Activated T-helper 2 cell treated with anti-CD3 and anti-CD28 coated beads, Interferon-gamma antibody, Interleukin-2, Interleukin-4, amounts not matched to agents 10 μg/mL and 5 μg/mL and 100 μg/mL, durations not matched to agents 14 hours and 24 hours and 36 hours (primary cell): ENCODE data around the gene NXPH3. TPM values are rescaled to one million over a fixed set of nuclear protein-coding genes. Genes with fewer than 3 reads are reported as not detected.
A peak's percentile ranks its signal among the peaks of the same experiment; 100 is the strongest.

Experiments used
- DNase-seq: peaks from one replicate; pipeline ENCODE4 v3.0.0; 2021; ENCODE audit warnings: low spot score
- H3K27ac Mint-ChIP-seq: one replicate; pipeline ENCODE4 v1.8.0; 2021; ENCODE audit warnings: mixed read lengths
- H3K27me3 Mint-ChIP-seq: one replicate; pipeline ENCODE4 v1.8.0; 2021; ENCODE audit warnings: low read depth, mixed read lengths
- H3K36me3 Mint-ChIP-seq: one replicate; pipeline ENCODE4 v1.8.0; 2021; ENCODE audit warnings: low read depth, mixed read lengths
- H3K4me1 Mint-ChIP-seq: one replicate; pipeline ENCODE4 v1.8.0; 2021; ENCODE audit warnings: low read depth, mixed read lengths
- H3K4me3 Mint-ChIP-seq: one replicate; pipeline ENCODE4 v1.8.0; 2021; ENCODE audit warnings: low read depth, mild to moderate bottlenecking, moderate library complexity, mixed read lengths
- H3K9me3 Mint-ChIP-seq: one replicate; pipeline ENCODE4 v1.8.0; 2021; ENCODE audit warnings: mixed read lengths
- intact Hi-C: fragments of 100-400 bp; cut with micrococcal nuclease; formaldehyde crosslinking; loops from one replicate; pipeline ENCODE4 v1.15.1; 2023
- total RNA-seq: library from RNA; stranded (reverse); gene quantifications from 2 replicates; pipeline ENCODE4 v1.2.3, GENCODE V29; 2022

The NXPH3 gene
- total RNA-seq, 1 donor from 2014 or later = 0.21 TPM

DNA sequence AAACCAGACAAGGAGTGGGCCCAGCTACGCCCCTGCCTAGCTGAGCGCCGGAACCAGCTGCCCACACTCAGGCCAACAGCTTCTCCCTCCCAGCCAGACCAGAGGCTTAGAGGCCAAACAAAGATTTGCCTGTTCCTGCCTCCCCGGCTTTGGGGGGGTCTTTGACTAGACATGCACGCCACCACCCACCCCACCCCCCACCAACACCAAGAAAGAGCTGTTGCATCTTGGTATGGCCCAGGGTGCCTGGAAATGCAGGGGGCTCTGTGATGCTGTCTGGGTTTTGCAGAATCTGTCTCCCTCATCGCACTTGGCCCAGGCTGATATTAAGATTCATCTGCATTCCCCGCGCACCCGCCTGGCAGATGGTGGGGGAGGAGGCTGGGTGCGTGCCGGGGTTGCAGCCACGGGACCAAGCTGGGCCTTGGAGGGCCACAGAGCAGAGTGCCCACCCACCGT lies 1.3 kb upstream of the NXPH3 start:
- no peak for DNase-seq
- Mint-ChIP-seq H3K9me3 (no peaks in the 10 kb centered on the region), H3K4me3 (no peak overlapping the region), H3K27me3 (peaks cover 58% of the 10 kb centered on the region), H3K4me1 (peaks cover 17% of the 10 kb centered on the region), H3K36me3 (no peaks in the 10 kb centered on the region), H3K27ac (no peak overlapping the region)
- intact Hi-C loops = loop anchor here (10.0 kb wide), 1 partner anchor 70 kb away; no protein-coding TSS in a partner anchor

DNA sequence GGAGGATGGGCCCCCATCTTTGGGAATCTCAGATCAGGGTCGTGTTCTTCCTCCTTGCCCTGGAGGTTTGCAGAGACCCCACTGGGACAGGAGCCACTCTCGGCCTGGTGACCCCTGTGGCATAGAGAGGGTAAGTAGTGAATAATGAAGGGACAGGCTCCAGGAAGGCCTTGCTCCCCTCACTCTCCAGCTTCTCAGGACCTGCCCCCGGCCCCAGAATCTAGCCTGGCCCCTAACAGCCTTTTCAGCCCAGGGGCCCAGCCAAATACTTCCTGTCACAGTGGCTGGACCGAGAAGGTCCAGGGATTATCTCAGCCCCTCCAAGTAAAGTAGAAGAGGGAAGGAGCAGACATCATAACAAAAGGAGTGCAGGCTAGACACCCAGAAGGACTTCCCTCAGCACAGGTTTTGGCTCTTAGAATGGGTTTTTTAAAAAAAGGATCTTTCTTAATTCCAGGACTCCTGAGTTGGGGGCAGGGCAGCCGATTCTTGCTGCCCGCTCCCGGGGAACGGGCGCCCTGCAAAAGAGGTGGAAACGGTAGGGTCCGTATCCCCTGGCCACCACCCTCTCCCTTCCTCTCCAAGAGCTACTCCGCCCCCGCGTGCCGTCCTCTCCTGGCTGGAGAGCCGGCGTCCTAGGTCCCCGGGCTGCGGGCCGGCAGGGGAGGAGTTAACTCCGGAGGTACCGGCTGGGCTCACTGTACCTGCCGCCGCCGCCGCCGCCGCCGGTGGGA lies 559 bp upstream of the NXPH3 start:
- no peak overlapping the region for H3K27ac Mint-ChIP-seq
- H3K4me3 Mint-ChIP-seq = peak overlapping the region; percentile 35
- H3K36me3 Mint-ChIP-seq = no peaks in the 10 kb centered on the region
- intact Hi-C loops = loop anchor here (10.0 kb wide), 1 partner anchor 70 kb away; no protein-coding TSS in a partner anchor
- DNase-seq = no peak
- H3K4me1 Mint-ChIP-seq = peaks cover 17% of the 10 kb centered on the region
- no peaks in the 10 kb centered on the region for H3K9me3 Mint-ChIP-seq
- peaks cover 58% of the 10 kb centered on the region for H3K27me3 Mint-ChIP-seq

DNA sequence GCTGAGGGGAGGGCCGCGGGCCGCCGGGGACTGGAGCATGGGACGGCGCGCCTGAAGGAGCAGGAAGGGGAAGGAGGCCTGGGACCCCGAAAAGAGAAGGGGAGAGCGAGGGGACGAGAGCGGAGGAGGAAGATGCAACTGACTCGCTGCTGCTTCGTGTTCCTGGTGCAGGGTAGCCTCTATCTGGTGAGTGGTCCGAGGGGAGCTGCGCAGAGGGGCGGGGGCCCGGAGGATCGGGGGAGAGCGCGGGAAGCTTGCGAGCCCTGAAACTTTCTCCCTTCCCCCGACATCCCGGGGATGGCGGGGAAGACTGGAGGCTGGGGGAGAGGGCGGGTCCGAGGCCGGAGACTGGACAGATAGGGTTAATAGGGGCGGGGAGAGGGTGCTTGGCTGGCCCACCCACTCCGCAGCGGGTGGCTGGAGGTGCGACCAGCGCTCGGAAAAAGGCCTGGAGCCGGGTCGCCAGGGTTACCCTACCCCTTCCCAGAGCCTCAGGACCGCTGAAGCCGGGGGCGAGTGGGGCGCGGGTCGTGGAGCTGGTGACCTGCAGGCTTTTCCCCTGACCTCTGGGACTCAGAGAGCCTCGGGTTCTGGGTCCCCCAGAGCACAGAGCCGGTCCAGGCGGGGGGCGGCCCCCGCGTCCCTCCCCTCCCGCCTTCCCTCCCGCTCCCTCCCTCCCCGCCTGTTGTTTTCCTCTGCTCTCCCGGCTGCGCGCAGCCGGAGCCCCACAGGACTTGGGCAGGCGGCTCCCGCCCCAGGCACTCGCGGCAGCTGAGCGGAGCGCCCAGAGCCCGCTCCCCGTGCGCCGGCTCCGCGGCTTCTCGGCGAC lies 631 bp downstream of the NXPH3 start:
- no peak overlapping the region for H3K27ac Mint-ChIP-seq
- peaks cover 52% of the 10 kb centered on the region for H3K27me3 Mint-ChIP-seq
- H3K9me3 Mint-ChIP-seq = no peaks in the 10 kb centered on the region
- no peak for DNase-seq
- H3K4me3 Mint-ChIP-seq = peak overlapping the region; percentile 63
- H3K36me3 Mint-ChIP-seq = no peaks in the 10 kb centered on the region
- peaks cover 12% of the 10 kb centered on the region for H3K4me1 Mint-ChIP-seq
- intact Hi-C loops = loop anchor here (10.0 kb wide), 1 partner anchor 68 kb away; no protein-coding TSS in a partner anchor

DNA sequence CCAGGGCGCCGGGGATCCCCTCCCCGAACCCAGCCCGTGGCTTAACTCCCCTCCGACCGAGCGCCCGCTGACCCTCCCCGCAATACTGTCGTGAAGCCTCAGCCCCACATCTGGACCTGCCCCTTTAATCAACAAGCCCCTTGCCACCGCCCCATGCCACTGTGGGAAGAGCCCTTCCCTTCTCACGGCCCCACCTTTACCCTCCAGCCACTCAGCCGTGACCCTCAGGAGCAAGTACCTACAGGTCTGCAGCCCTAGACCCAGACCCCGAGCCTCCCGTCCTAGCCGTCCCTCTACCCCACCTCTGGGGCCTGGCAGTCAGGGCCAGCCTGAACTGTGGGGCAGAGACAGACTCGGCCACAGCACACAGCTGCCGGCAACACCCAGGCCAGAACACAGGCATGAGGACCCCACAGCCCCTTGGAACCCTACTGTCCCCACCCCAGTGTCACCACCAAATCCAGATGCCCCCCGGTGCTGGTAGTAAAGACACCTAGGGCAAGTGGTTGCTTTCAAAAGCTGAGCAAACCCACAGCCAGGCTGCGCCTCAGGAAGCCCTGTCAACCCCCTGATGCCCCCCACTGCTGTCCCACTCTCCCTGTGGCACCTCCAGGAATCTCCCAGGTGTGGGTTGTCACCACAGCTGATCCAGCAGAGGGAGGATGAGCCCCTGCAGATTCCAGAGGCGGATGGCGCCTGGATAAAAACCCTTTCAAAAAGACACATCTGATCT lies 1.4 kb downstream of the NXPH3 start:
- H3K9me3 Mint-ChIP-seq = no peaks in the 10 kb centered on the region
- DNase-seq = no peak
- H3K27me3 Mint-ChIP-seq = peaks cover 44% of the 10 kb centered on the region
- H3K4me1 Mint-ChIP-seq = peaks cover 4% of the 10 kb centered on the region
- H3K36me3 Mint-ChIP-seq = no peaks in the 10 kb centered on the region
- no peak overlapping the region for H3K27ac Mint-ChIP-seq
- intact Hi-C loops = loop anchor here (10.0 kb wide), 1 partner anchor 68 kb away; no protein-coding TSS in a partner anchor
- peak overlapping the region; percentile 49 for H3K4me3 Mint-ChIP-seq

DNA sequence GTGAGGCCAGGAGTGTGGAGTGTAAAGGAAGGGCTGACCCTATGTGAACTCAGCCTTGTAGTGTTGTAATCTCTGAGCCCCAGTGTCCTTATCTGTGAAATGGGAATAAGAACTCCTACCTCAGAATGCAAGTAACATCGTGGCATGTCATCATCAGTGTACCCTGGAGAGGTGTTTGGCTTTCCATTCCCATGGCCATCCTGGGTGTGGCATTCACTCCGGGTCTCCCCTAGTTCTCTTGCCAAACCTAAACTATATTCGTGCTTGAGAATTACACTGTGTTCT lies 1.9 kb downstream of the NXPH3 start:
- intact Hi-C loops = loop anchor here (10.0 kb wide), 1 partner anchor 67 kb away; no protein-coding TSS in a partner anchor
- Mint-ChIP-seq H3K27ac (no peak overlapping the region), H3K4me3 (no peak overlapping the region), H3K4me1 (peaks cover 3% of the 10 kb centered on the region), H3K27me3 (peaks cover 42% of the 10 kb centered on the region), H3K9me3 (no peaks in the 10 kb centered on the region), H3K36me3 (no peaks in the 10 kb centered on the region)
- no peak for DNase-seq

DNA sequence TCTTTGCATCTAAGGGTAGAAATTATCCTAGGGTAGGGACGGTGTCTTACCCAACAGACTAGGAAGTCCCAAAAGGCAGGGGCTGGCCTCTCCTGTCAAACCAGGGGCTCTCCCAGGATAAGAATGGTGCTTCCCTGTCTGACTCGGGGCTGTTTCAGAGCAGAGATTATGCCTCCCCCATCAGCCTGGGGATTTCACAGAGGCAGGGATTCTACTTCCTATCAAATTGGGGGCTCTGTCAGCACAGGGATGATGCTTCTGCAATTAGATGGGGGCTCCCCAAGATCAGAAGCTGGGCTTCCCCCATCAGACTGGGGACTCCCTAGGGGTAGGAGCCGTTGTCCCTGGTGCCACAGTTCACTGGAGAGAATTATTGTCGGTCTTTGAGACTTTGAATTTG lies 2.3 kb downstream of the NXPH3 start:
- no peak for DNase-seq
- peaks cover 3% of the 10 kb centered on the region for H3K4me1 Mint-ChIP-seq
- peaks cover 38% of the 10 kb centered on the region for H3K27me3 Mint-ChIP-seq
- H3K9me3 Mint-ChIP-seq = no peaks in the 10 kb centered on the region
- no peaks in the 10 kb centered on the region for H3K36me3 Mint-ChIP-seq
- intact Hi-C loops = loop anchor here (10.0 kb wide), 1 partner anchor 67 kb away; no protein-coding TSS in a partner anchor
- H3K4me3 Mint-ChIP-seq = no peak overlapping the region
- no peak overlapping the region for H3K27ac Mint-ChIP-seq

DNA sequence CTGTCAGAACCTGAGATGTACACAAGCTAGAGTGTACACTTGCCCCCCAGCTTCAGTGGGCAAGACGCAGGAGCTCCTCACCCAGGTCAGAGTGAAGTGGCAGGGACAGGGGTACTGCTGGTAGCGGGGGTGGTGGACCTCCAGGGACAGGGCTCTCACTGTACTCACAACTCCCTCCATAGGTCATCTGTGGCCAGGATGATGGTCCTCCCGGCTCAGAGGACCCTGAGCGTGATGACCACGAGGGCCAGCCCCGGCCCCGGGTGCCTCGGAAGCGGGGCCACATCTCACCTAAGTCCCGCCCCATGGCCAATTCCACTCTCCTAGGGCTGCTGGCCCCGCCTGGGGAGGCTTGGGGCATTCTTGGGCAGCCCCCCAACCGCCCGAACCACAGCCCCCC lies 2.7 kb downstream of the NXPH3 start:
- Mint-ChIP-seq H3K36me3 (no peaks in the 10 kb centered on the region), H3K27me3 (peaks cover 34% of the 10 kb centered on the region), H3K9me3 (no peaks in the 10 kb centered on the region), H3K4me1 (peaks cover 3% of the 10 kb centered on the region), H3K27ac (no peak overlapping the region), H3K4me3 (no peak overlapping the region)
- no peak for DNase-seq
- intact Hi-C loops = loop anchor here (10.0 kb wide), 1 partner anchor 66 kb away; no protein-coding TSS in a partner anchor

DNA sequence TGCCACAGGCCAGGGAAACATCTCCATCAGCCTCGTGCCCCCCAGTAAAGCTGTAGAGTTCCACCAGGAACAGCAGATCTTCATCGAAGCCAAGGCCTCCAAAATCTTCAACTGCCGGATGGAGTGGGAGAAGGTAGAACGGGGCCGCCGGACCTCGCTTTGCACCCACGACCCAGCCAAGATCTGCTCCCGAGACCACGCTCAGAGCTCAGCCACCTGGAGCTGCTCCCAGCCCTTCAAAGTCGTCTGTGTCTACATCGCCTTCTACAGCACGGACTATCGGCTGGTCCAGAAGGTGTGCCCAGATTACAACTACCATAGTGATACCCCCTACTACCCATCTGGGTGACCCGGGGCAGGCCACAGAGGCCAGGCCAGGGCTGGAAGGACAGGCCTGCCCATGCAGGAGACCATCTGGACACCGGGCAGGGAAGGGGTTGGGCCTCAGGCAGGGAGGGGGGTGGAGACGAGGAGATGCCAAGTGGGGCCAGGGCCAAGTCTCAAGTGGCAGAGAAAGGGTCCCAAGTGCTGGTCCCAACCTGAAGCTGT lies 3.4 kb downstream of the NXPH3 start:
- peaks cover 3% of the 10 kb centered on the region for H3K4me1 Mint-ChIP-seq
- no peaks in the 10 kb centered on the region for H3K36me3 Mint-ChIP-seq
- H3K27me3 Mint-ChIP-seq = peaks cover 27% of the 10 kb centered on the region
- intact Hi-C loops = loop anchor here (10.0 kb wide), 1 partner anchor 66 kb away; no protein-coding TSS in a partner anchor
- no peak for DNase-seq
- no peak overlapping the region for H3K4me3 Mint-ChIP-seq
- H3K9me3 Mint-ChIP-seq = no peaks in the 10 kb centered on the region
- H3K27ac Mint-ChIP-seq = no peak overlapping the region

DNA sequence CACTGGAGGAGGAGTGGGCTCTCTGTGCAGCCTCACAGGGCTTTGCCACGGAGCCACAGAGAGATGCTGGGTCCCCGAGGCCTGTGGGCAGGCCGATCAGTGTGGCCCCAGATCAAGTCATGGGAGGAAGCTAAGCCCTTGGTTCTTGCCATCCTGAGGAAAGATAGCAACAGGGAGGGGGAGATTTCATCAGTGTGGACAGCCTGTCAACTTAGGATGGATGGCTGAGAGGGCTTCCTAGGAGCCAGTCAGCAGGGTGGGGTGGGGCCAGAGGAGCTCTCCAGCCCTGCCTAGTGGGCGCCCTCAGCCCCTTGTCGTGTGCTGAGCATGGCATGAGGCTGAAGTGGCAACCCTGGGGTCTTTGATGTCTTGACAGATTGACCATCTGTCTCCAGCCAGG lies 3.9 kb downstream of the NXPH3 start:
- no peak for DNase-seq
- peaks cover 3% of the 10 kb centered on the region for H3K4me1 Mint-ChIP-seq
- no peak overlapping the region for H3K4me3 Mint-ChIP-seq
- H3K27me3 Mint-ChIP-seq = peaks cover 23% of the 10 kb centered on the region
- H3K36me3 Mint-ChIP-seq = no peaks in the 10 kb centered on the region
- intact Hi-C loops = loop anchor here (10.0 kb wide), 1 partner anchor 65 kb away; no protein-coding TSS in a partner anchor
- no peak overlapping the region for H3K27ac Mint-ChIP-seq
- no peaks in the 10 kb centered on the region for H3K9me3 Mint-ChIP-seq

DNA sequence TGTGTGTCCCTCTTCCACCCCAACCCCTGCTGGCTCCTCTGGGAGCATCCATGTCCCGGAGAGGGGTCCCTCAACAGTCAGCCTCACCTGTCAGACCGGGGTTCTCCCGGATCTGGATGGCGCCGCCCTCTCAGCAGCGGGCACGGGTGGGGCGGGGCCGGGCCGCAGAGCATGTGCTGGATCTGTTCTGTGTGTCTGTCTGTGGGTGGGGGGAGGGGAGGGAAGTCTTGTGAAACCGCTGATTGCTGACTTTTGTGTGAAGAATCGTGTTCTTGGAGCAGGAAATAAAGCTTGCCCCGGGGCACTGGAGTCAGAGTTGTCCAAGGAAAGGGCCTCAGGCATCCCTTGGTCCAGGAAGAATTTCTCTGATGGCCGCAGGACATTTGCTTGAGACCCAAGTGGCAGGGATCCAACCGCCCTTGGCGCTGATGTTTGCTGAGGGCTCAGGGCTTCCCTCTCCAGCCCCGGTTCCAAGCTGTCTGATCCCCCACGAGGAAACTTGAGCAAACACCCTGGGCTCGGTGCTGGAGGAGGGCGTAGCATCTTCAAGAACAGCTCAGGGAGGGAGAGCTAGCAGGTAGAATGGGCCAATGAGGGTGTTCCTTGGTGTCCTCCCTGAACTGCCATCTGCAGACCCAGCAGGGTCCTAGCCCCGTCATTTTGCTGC lies 4.5 kb downstream of the NXPH3 start:
- Mint-ChIP-seq H3K9me3 (no peaks in the 10 kb centered on the region), H3K27ac (no peak overlapping the region), H3K36me3 (no peaks in the 10 kb centered on the region), H3K27me3 (peaks cover 20% of the 10 kb centered on the region), H3K4me1 (peaks cover 3% of the 10 kb centered on the region), H3K4me3 (no peak overlapping the region)
- DNase-seq = no peak
- intact Hi-C loops = no loop called here

DNA sequence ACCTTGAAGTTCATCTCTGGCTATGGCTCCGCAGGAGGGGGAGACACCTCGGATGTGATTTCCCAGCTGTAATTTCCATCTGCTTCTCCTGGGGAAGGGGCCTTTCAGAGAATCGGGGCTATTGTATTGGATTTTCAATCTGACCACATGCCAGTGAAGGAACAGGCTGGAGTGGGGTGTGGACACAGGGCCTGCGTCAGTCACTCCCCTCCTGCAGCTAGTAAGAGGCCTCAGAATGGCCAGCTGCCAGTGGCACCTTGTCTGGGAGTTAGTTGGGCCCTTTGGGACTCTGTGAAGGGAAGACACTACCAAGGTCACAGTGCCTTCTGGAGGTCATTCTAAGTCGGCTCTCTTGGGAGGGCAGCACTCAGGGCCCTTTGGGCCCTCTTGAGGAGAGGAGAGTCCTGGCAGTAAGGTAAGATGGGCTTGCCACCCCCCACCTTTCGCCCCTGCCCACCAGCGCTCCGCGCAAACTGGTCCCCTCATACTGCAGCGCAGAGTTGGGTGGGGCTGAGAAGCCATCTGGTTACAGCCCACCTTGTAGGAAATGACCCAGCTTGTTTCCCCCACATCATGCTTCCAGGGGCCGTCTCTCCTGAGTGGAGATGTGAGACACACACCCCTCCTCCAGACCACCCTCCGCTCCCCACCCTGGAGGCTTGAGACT lies 5.4 kb downstream of the NXPH3 start:
- Mint-ChIP-seq H3K4me1 (peaks cover 3% of the 10 kb centered on the region), H3K27ac (no peak overlapping the region), H3K9me3 (no peaks in the 10 kb centered on the region), H3K4me3 (no peak overlapping the region), H3K27me3 (peaks cover 18% of the 10 kb centered on the region), H3K36me3 (no peaks in the 10 kb centered on the region)
- intact Hi-C loops = no loop called here
- DNase-seq = no peak
